HAP-1 (cell line): ENCODE data around the gene KLHDC10.
"Not testable (repeated sequence)": the region's sequence is repeated elsewhere in the genome, so short reads cannot be mapped to it uniquely, and the experiment has no call there.

Source experiments
- DNase-seq, 2 experiments: peaks; one replicate each; pipeline ENCODE4 v3.0.0-alpha.2; 2016 to 2020; ENCODE audit warnings: low spot score in 2 of 2
- H3K27me3 ChIP-seq: fragments of 250-450 bp; sonication (Bioruptor Pico); 2 replicates; pipeline ENCODE4 v1.5.1; 2020; ENCODE audit warnings: low read depth, mild to moderate bottlenecking, moderate library complexity
- H3K36me3 ChIP-seq: fragments of 250-450 bp; sonication (Bioruptor Pico); replicated peaks from 2 replicates; pipeline ENCODE4 v1.5.1; 2020; ENCODE audit warnings: mild to moderate bottlenecking
- H3K4me1 ChIP-seq: fragments of 250-450 bp; sonication (Bioruptor Pico); 2 replicates; pipeline ENCODE4 v1.5.1; 2020; ENCODE audit warnings: mild to moderate bottlenecking
- H3K4me3 ChIP-seq: fragments of 250-450 bp; sonication (Bioruptor Pico); 2 replicates; pipeline ENCODE4 v1.5.1; 2020; ENCODE audit warnings: mild to moderate bottlenecking, moderate library complexity
- H3K9me3 ChIP-seq: fragments of 250-450 bp; sonication (Bioruptor Pico); 2 replicates; pipeline ENCODE4 v1.5.1; 2020; ENCODE audit warnings: mild to moderate bottlenecking, moderate library complexity
- in situ Hi-C: fragments of 300-500 bp; cut with MboI; formaldehyde crosslinking; loops from 3 replicates; pipeline ENCODE4 v1.14.3; 2020; ENCODE audit warnings: low sequenced_read_pairs, inconsistent platforms, mixed read lengths

The KLHDC10 gene

DNA sequence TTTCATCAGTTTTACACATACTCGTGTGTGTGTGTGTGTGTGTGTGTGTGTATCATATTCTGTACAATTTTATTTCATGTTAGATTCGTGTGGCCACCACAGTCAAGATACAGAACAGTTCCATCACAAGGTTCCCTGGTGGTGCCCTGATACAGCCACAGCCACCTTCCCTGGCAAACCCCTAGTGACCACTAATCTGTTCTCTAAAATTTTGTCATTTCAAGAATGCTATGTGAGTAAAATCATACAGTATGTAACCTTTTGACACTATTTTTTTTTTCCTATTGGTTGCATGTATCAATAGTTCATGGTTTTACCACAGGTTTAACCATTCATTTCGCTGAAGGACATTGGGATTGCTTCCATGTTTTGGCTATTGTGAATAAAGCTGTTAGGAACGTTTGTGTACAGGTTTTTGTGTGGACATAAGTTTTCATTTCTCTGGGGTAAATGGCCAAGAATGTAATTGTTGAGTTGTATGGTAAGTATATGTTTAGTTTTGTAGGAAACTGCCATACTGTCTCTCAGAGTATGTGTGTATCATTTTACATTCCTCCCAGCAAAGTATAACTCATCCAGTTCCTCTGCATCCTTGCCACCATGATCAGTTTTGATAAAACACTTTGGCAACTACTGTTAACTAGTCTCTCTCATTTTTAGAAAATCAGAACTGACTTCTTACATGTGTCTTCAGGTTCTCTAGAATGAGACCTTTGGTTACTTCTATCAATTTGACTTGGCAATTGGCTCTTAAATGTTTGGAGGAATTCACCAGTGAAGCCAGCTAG is 20.6 kb downstream of the KLHDC10 start:
- no peak for DNase-seq
- no peaks in the 10 kb centered on the region for H3K27me3 ChIP-seq
- no peaks in the 10 kb centered on the region for H3K9me3 ChIP-seq
- H3K36me3 ChIP-seq: no peaks in the 10 kb centered on the region
- in situ Hi-C loops: no loop called here
- H3K4me3 ChIP-seq: no peak overlapping the region
- H3K4me1 ChIP-seq: no peaks in the 10 kb centered on the region

GRCh38 chr7:130091999-130092398 is 21.7 kb downstream of the KLHDC10 start:
- Histone ChIP-seq H3K4me3 (no peak overlapping the region), H3K9me3 (no peaks in the 10 kb centered on the region), H3K27me3 (no peaks in the 10 kb centered on the region), H3K4me1 (no peaks in the 10 kb centered on the region), H3K36me3 (no peaks in the 10 kb centered on the region)
- DNase-seq: no peak
- in situ Hi-C loops: no loop called here

GRCh38 chr7:130092598-130092997 is 22.3 kb downstream of the KLHDC10 start:
- in situ Hi-C loops: no loop called here

DNA sequence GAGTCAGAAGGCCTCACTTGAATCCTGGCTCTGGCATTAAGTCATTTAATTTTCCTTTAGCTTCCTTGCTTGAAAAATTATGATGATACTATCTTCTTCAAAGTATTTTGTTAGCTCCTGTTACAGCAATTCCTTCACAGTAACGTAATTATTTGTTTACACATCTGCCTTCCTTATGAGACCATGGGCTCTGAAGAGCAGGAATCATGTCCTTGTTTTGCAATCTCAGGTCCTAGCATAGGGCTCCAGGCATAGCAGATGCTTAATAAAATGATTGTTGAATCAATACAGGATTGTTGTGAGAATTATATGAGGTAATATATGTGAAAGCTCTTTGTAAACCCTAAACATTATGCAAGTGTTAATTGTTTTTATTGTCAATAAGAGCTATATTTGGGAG is 25.5 kb downstream of the KLHDC10 start:
- Histone ChIP-seq H3K4me1 (no peaks in the 10 kb centered on the region), H3K27me3 (no peaks in the 10 kb centered on the region), H3K9me3 (no peaks in the 10 kb centered on the region), H3K4me3 (no peak overlapping the region), H3K36me3 (no peaks in the 10 kb centered on the region)
- in situ Hi-C loops: no loop called here
- no peak for DNase-seq

More at GRCh38 chr7:130092598-130092997, 22.3 kb downstream of the KLHDC10 start:
- Histone ChIP-seq H3K27me3 (no peaks in the 10 kb centered on the region), H3K9me3 (no peaks in the 10 kb centered on the region), H3K4me1 (no peaks in the 10 kb centered on the region), H3K36me3 (no peaks in the 10 kb centered on the region), H3K4me3 (no peak overlapping the region)
- no peak for DNase-seq

- Histone ChIP-seq H3K36me3 (no peaks in the 10 kb centered on the region), H3K4me1 (no peaks in the 10 kb centered on the region), H3K27me3 (no peaks in the 10 kb centered on the region), H3K9me3 (no peaks in the 10 kb centered on the region), H3K4me3 (no peak overlapping the region)
- in situ Hi-C loops: no loop called here
- no peak for DNase-seq
Observed at GRCh38 chr7:130096243-130096827, 26.0 kb downstream of the KLHDC10 start.

DNA sequence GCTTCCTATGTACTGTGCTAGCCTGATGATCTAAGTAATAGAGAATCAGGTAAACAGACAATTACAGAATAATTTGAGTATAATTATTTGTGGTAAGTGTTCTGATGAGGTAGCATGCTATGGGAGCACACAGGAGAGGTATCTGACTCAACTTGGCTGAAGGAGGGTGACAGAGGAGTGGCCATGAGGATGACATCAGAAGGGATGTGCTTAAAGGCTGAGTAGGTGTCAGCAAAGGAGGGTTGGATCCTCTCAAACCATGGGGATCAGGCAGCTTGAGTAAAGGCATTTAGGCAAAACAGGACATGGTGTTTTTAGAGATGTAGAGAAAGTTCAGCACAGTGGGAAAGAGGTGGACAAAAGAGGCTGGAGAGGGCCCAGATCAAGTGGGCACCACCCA is 29.0 kb downstream of the KLHDC10 start:
- no peak overlapping the region for H3K4me3 ChIP-seq
- in situ Hi-C loops: no loop called here
- no peak for DNase-seq
- H3K9me3 ChIP-seq: no peaks in the 10 kb centered on the region
- no peaks in the 10 kb centered on the region for H3K27me3 ChIP-seq
- no peaks in the 10 kb centered on the region for H3K36me3 ChIP-seq
- H3K4me1 ChIP-seq: peaks cover 4% of the 10 kb centered on the region; the same call in 1 of the 2 replicates

DNA sequence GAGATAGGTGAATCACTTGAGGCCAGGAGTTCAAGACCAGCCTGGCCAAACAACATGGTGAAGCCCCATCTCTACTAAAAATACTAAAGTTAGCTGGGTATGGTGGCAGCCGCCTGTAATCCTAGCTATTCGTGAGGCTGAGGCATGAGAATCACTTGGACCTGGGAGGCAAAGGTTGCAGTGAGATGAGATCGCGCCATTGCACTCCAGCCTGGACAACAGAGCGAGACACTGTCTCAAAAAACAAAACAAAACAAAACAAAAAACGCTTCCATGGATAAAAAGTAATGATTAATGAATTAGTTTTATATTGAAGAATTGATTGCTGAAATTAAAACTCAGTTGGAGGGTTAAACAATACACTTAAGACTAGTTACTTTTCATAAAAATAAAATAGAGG is 32.3 kb downstream of the KLHDC10 start:
- in situ Hi-C loops: no loop called here
- peaks cover 5% of the 10 kb centered on the region; the same call in 1 of the 2 replicates for H3K4me1 ChIP-seq
- H3K36me3 ChIP-seq: no peaks in the 10 kb centered on the region
- DNase-seq: no peak
- no peak overlapping the region for H3K4me3 ChIP-seq
- no peaks in the 10 kb centered on the region for H3K27me3 ChIP-seq
- no peaks in the 10 kb centered on the region for H3K9me3 ChIP-seq

- Histone ChIP-seq H3K36me3 (no peaks in the 10 kb centered on the region), H3K4me1 (peaks cover 5% of the 10 kb centered on the region; the same call in 1 of the 2 replicates), H3K4me3 (no peak overlapping the region), H3K27me3 (no peaks in the 10 kb centered on the region), H3K9me3 (no peaks in the 10 kb centered on the region)
- no peak for DNase-seq
- in situ Hi-C loops: no loop called here
Observed at GRCh38 chr7:130107949-130108674, 37.8 kb downstream of the KLHDC10 start.

DNA sequence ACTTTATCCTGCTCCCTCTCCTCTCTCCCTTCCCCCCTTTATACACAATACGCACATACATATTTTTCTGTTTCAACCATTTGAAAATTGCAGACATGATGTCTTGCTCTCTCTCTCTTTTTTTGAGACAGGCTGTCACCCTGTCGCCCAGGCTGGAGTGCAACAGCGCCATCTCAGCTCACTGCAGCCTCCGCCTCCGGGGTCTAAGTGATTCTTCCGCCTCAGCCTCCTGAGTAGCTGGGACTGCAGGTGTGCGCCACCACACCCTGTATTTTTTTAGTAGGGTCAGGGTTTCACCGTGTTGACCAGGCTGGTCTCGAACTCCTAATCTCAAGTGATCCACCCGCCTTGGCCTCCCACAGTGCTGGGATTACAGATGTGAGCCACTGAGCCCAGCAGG is 38.5 kb downstream of the KLHDC10 start:
- Histone ChIP-seq H3K4me3 (no peak overlapping the region), H3K9me3 (no peaks in the 10 kb centered on the region), H3K4me1 (peaks cover 5% of the 10 kb centered on the region; the same call in 1 of the 2 replicates), H3K36me3 (no peaks in the 10 kb centered on the region), H3K27me3 (no peaks in the 10 kb centered on the region)
- DNase-seq: no peak
- in situ Hi-C loops: no loop called here

DNA sequence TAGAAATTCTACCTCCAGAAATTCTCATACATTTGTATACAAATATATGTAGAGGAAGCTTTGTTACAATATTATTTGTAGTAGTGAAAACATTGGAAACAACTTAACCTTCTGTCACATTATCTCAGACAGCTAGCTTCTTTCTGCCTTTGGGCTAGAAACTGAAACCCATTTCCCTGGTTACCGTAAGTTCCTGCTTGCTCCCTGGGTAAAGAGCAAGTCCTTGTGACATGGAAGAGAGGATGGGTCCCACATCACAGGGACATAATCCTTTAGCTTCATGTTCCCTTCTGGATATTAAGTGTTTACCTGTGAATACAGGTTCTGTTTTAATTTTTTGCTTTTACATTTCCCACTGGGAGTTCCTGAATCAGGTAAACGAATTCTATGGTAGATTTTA is 41.8 kb downstream of the KLHDC10 start:
- H3K4me1 ChIP-seq: no peaks in the 10 kb centered on the region
- no peaks in the 10 kb centered on the region for H3K27me3 ChIP-seq
- DNase-seq: no peak
- no peaks in the 10 kb centered on the region for H3K36me3 ChIP-seq
- H3K4me3 ChIP-seq: no peak overlapping the region
- H3K9me3 ChIP-seq: no peaks in the 10 kb centered on the region
- in situ Hi-C loops: no loop called here

- in situ Hi-C loops: no loop called here
Observed at GRCh38 chr7:130112662-130113425, 42.5 kb downstream of the KLHDC10 start.

GRCh38 chr7:130113426-130113805 is 43.1 kb downstream of the KLHDC10 start:
- H3K36me3 ChIP-seq, DNase-seq, H3K9me3 ChIP-seq, H3K4me1 ChIP-seq, H3K27me3 ChIP-seq, H3K4me3 ChIP-seq, in situ Hi-C loops: not testable (repeated sequence)

More at GRCh38 chr7:130112662-130113425, 42.5 kb downstream of the KLHDC10 start:
- Histone ChIP-seq H3K4me3 (no peak overlapping the region), H3K27me3 (no peaks in the 10 kb centered on the region), H3K9me3 (no peaks in the 10 kb centered on the region), H3K36me3 (no peaks in the 10 kb centered on the region), H3K4me1 (no peaks in the 10 kb centered on the region)
- DNase-seq: no peak

GRCh38 chr7:130113887-130114286 is 43.6 kb downstream of the KLHDC10 start:
- no peaks in the 10 kb centered on the region; the same call in 1 of the 2 replicates for H3K36me3 ChIP-seq
- in situ Hi-C loops: no loop called here
- no peaks in the 10 kb centered on the region for H3K9me3 ChIP-seq
- no peak overlapping the region for H3K4me3 ChIP-seq
- no peaks in the 10 kb centered on the region for H3K4me1 ChIP-seq
- H3K27me3 ChIP-seq: no peaks in the 10 kb centered on the region
- no peak for DNase-seq
